HL-60 (cell line): ENCODE measurements around the gene PCSK4.
A peak's percentile ranks its signal among the peaks of the same experiment; 100 is the strongest.
"Not testable (repeated sequence)": the region's sequence is repeated elsewhere in the genome, so short reads cannot be mapped to it uniquely, and the experiment has no call there.

Experiments
- CTCF ChIP-seq: IDR thresholded peaks from one replicate; pipeline ENCODE4 v1.5.1; 2011; ENCODE audit warnings: low read length, control low read depth, inconsistent platforms; ENCODE audit not compliant: insufficient read depth
- POLR2AphosphoS5 ChIP-seq: IDR thresholded peaks from 2 replicates; pipeline ENCODE4 v1.6.1; 2012; ENCODE audit warnings: low read depth
- SPI1 ChIP-seq: IDR thresholded peaks from 2 replicates; pipeline ENCODE4 v1.6.1; 2012; ENCODE audit warnings: low read depth, mild to moderate bottlenecking, borderline replicate concordance

GRCh38 chr19:1439525-1440417 lies 50.4 kb downstream of the PCSK4 start:
- TF ChIP-seq CTCF, SPI1: not testable (repeated sequence)
- peak; percentile 37 for TF ChIP-seq POLR2AphosphoS5
